GM19455 (cell line): ENCODE measurements around the gene MEA1.

Experiments used
- ATAC-seq: cut with Tn5 transposase; IDR thresholded peaks from one replicate; pipeline ENCODE4 v1.9.1; 2021; ENCODE audit not compliant: unreplicated experiment

MEA1 gene

DNA sequence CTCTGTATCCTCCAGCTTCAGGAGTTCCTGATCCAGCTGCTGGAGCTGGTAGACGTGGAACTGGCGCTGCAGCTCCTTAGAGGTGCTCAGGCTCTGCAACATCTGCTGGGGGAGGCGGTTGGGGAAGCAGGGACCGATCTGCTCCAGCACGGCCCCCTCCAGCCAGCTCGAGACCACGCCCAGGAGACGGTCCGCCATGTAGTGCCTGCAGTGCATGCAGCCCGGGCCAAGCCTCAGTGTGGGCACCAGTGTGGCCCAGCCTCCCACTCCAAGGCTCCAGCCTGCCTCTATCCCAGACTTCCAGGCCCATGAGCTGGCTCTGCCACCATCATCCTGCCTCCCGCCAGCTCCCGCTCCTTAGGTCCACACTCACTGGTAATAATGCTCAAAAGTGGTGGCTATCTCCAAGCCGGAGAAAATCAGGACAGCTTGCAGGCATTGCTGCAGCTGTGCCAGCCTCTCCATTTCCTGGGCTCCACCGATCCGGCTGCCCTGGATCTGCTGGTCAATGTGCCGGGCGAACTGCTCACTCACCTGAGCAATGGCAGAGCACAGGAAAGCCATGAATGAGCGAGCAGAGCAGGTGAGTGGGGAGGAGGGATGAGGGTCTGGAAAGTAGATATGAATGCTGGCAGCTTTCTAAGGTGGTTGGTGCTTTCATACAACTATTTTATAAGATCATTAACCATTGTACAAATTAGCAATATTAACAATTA, 27.0 kb upstream of the MEA1 start:
- no peak for ATAC-seq

DNA sequence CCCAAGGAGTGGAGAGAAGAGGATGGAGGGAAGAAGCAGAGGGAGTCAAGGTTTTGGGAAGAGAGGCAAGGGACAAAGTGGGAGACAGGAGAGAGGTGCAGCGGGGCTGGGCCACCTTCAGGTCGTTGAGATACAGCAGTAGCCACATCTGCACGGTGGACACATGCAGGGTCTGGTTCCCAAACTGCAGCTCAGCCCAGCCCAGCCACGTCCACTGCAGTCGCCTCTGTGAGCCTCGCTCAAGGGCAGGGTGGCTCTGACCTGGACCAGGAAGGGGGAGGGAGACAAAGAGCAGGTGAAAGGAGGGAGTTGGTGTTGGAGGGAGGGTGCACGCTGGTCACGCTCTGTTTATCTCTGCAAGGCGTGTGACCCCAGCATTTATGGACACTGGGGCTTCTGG, 25.0 kb upstream of the MEA1 start:
- ATAC-seq = no peak

GRCh38 chr6:43037706-43038105, 24.0 kb upstream of the MEA1 start:
- ATAC-seq = no peak

- ATAC-seq = no peak
Observed at GRCh38 chr6:43037197-43037596, 23.5 kb upstream of the MEA1 start.

DNA sequence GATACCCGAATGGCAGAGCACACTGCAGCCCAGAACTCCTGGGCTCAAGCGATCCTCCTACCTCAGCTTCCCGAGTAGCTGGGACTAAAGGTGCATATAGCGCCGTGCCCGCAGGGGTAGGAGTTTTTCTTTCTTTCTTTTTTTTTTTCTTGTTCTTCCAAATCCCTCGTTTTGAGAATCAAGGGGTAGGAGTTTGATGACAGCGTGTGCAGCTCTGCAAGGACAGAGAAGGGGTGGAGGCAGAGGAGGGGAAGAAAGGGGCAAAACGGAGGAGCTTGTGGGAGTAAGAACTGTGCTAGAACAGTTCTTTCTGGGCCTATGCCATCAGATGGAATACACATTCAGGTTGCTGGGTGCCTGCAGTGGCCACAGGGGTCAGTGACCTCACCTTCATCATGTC, 23.0 kb upstream of the MEA1 start:
- ATAC-seq = no peak

DNA sequence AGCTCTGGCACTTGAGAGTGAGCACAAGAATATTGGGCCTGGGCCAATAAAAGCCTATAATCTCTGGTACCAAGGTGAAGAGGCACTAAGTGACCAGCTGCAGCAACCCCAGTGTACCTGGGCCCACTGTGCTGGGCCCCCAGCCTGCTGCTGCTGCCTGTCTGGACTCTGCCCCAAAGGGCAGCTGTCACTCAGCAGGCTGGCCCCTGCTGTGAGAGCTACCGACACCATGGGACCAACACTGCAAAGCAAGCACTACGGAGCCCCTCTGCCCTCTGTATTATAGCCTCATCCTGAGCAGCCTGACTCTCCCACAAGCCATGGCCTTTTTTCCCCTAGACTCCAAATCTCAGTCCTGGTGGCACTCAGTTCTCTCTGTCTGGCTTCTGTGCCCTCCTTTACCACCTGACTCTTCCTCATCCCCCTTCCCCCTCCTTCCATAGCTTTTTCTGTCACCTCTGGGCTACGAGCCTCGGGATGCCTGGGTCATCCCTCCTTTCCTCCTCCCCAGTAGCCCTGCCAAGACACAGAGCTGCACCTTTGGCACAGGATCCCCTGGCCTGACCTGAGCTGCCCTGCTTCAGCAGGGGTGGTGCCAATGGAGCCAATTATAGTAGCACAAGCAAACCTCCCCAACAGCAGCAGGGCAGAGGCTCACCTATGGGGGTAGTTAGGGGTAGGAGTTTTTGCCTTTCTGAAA, 21.9 kb upstream of the MEA1 start:
- no peak for ATAC-seq

- no peak for ATAC-seq
Observed at GRCh38 chr6:43034190-43034525, 20.4 kb upstream of the MEA1 start.

GRCh38 chr6:43033496-43034189, 19.9 kb upstream of the MEA1 start:
- ATAC-seq = no peak

GRCh38 chr6:43032326-43032725, 18.6 kb upstream of the MEA1 start:
- ATAC-seq = no peak

- no peak for ATAC-seq
Observed at GRCh38 chr6:43029120-43029519, 15.4 kb upstream of the MEA1 start.

DNA sequence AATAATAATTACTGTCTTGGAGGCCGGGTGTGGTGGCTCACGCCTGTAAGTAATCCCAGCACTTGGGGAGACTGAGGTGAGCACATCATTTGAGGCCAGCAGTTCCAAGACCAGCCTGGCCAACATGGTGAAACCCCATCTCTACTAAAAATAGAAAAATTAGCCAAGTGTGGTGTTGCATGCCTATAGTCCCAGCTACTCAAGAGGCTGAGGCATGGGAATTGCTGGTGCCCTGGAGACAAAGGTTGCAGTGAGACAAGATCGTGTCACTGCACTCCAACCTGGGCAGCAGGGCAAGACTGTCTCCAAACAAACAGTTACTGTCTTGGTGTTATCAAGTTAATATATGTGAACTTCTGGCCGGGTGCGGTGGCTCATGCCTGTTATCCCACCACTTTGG, 12.6 kb upstream of the MEA1 start:
- no peak for ATAC-seq

- no peak for ATAC-seq
Observed at GRCh38 chr6:43024436-43024835, 10.7 kb upstream of the MEA1 start.

GRCh38 chr6:43021270-43022047, 7.7 kb upstream of the MEA1 start, which contains the start of gene RRP36:
RRP36 (plus strand) TSS chr6:43021623; CDS start chr6:43021655, 32 bp downstream.
- no peak for ATAC-seq

- ATAC-seq = no peak
Observed at GRCh38 chr6:43020847-43021246, 7.1 kb upstream of the MEA1 start.

DNA sequence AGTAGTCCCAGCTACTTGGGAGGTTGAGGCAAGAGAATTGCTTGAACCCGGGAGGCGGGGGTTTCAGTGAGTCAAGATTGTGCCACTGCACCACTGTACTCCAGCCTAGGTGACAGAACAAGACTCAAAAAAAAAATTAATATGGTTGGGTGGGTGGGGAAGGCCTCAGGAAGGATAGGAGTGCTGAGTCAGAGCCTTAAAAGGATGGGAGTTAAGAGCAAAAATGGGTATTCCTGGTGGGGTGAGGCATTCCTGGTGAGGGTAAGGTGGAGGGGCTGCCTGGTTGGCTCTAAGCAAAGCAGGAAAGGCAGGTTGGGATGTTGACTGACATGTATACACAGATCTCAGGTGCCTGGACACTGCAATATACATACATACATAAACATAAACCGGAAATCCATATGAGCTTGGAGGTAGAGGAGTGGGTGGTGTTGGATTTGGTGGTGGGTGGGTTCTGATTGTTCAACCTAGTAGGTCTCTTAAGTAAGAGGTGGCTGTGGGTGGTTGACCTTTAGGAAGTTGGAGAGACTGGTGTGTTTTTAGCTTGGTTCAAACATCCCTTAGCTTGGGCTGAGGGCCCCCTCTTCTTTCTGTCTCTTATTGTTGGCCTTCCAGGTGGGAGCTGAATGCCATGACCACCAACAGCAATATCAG, 6.4 kb upstream of the MEA1 start:
- ATAC-seq = no peak

DNA sequence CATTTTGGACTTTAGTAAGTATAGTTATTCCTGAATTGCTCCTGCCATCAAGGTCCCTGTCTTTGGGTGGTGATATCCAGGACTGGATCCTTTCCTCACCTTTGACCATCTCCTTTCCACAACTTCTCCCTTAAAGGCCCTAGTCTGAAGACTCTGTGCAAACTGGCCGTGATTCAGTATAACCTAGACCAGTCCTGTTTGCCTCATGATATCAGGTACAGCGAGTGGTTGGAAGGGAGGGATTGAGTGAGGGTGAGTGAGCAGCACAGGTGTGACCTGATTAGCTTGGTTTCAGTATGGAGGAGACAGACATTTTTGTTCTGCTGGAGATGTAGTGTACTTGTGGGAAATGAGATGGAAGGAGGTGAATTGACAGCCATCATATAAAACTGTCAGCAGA, 5.4 kb upstream of the MEA1 start:
- ATAC-seq = no peak

- no peak for ATAC-seq
Observed at GRCh38 chr6:43016943-43017334, 3.2 kb upstream of the MEA1 start.

- ATAC-seq = no peak
Observed at GRCh38 chr6:43016176-43016942, 2.6 kb upstream of the MEA1 start.

DNA sequence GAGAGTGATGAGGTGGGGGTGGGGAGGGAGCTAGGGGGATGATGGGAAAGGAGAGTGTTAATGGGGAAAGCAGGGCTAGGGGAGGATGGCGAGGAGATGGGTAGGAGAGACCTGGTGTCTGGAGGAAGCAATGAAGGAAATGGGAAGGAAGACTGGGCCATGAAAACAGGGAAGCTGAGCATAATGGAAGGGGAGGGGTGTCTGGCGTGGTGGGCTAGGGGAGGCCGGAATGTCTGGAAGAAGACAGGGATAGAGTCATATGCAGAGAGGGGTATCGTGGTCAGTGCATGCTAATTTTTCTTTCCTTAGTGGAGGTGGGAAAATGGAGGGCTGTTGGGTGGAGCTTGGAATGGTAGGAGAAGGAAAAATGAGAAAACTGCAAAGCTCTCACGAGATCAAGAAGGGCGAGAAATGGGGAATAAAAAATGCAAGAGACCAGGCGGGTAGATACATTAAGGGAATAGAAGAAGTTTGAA, 726 bp upstream of the MEA1 start:
- no peak for ATAC-seq
